CD4-positive, alpha-beta T cell treated with Interleukin-2 at 100 ng/mL for 4 hours (primary cell): Measurements from ENCODE around the gene GFPT2.

Experiments
- DNase-seq: peaks from one replicate; pipeline ENCODE4 v3.0.0-alpha.2; 2020; ENCODE audit warnings: low spot score

The GFPT2 gene

DNA sequence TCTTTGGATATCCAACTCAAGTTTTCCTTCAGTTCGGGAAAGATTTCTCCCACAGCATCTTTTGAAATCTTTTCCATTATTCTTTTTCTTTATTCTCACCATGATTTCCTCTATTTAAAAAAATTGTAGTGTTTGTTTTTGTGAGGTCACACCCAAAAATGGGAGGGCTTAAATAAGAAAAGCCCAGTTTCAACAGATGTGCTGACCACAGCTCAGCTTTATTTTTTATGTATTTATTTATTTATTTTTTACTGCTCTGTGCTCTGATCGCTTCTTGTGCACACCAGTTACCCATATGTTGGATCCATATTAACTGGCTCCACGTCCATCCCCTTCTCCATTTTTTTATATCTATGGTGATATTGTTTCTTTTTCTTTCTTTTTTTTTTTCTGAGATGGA lies 20.3 kb downstream of the GFPT2 start:
- no peak for DNase-seq

DNA sequence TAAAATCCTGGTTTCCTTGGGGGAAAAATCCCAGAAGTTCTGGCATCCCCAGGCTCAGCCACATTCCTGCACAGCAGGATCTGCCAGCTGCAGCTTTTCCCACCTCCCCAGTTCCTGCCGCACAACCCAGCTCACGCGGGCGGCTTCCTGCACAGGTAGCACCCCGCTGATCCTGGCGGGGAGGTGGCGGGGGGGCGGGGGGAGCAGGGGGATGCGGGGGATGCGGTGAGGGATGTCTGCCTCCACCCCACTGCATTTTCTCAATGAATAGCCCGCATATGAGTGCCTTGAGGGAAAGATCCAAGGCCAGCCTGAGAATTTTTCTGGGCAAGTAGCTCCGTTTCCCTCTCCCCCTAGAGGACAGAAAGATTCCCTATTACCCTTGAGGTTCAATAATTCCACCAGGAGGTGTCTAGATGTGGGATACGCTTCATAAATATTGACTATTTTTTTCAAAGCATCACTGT lies 21.1 kb downstream of the GFPT2 start:
- DNase-seq, result no peak

DNA sequence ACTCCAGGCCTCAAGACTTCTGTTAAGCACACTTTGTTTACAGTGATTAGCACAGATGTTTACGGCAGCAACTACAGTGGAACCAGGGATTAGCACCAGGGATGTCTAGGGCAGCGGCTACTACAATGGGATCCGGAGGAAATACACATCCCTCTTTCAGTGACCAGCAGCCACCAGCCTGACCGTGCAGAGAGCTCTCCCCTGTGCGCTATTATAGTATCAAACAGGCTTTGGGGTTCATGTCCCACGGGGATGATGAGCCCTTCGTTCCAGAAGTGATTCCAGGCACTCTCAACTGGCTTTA lies 21.5 kb downstream of the GFPT2 start:
- no peak for DNase-seq

- no peak for DNase-seq
Measured at GRCh38 chr5:180330810-180331646, 22.1 kb downstream of the GFPT2 start.

DNA sequence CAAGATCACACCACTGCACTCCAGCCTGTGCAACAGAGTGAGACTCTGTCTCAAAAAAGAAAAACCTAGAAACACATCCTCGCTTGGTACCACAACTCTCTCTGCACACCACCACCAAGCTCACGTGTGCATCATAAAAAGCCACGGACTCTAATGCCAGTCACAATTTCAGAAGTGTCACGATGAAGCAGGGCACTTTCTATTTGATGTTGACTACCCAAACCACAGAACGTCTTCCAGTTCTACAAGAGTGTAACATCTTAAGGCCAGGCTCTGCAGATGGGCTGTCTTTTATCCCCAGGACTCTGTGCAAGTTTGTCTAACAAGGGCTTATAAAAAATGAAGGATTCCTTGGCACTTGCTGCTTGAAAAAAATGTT lies 22.9 kb downstream of the GFPT2 start:
- DNase-seq, result no peak

DNA sequence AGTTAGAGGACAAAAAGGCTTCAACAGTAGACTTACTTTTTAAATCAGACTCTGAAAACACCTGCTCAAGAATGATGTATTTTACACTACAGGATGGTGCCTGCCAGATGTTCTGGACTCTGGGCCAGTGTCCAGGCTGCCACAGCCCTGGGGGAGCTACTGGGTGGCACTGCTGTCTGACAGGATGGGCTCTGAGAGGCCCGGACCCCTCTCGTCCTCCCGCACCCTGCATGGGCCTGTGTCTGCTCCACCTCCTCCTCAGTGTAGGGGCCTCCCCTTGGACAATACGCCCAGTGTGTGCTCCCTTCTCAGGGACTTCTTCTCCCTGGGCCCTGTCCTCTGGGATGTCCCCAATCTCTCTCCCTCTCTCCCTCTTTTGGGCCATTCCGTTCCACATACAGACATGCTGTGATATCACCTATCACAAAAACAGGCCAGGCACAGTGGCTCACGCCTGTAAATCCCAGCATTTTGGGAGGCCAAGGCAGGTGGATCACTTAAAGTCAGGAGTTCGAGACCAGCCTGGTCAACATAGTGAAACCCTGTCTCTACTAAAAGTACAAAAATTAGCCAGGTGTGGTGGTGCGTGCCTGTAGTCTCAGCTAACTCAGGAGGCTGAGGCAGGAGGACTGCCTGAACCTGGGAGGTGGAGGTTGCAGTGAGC lies 23.4 kb downstream of the GFPT2 start:
- DNase-seq, result no peak

GRCh38 chr5:180329138-180329435 lies 24.0 kb downstream of the GFPT2 start:
- DNase-seq, result no peak

DNA sequence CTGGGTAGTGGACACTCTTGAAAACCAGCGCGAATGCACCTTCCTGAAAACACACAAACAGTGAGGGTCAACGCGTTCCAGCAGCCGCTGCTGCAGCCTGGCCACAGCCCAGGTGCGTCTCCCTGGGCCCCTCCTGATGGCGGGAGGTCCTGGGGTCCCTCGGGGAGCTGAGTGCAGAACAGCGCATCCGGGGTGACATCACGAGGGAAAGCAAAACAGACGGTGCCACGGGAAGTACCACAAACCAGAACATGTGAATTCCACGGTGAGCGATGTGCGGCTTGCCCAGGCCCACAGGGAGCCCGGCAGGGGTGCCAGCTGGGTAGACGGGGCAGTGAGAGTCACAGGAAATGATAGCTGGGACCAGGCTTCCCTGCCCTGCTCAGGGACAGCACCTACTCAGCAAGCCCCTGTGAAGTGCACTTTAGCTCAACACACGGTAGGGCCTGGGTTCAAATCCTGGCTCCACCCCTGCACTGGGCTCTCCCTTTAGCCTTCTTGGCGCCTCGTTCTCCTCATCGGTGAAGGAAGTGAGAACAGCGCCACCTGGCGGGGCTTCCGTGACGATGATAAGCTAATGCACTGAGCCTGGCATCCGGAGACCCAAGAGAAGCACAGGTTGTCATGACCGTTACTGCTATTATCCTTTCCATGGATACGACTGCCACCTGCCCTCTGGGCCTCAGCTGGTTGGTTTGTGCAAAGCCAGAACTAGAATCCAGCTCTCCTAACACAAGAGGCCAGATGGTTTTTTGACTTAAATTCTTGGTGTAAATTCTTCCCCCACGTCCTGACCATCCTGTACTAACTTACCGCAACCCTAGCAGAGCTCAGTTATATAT lies 24.6 kb downstream of the GFPT2 start:
- DNase-seq, result peak; percentile 85

- DNase-seq, result no peak
Measured at GRCh38 chr5:180326989-180327565, 26.1 kb downstream of the GFPT2 start.

DNA sequence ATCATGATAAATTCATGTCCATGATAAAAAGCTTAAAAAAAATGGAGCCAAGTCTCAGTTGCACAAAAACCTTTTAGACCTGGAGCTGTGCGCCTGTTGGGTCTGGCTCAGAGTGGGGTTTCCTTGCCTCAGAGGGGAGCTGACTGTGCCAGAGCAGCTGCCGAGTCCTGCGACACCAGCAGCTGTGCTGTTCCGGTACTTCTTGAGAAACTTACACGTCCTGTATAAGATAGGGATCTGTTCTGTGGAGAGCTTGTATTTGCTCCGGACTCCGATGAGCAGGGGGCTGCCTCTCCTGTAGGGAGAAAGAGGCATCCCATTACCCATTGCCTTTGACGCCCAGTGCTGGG lies 28.6 kb downstream of the GFPT2 start:
- DNase-seq, result no peak

DNA sequence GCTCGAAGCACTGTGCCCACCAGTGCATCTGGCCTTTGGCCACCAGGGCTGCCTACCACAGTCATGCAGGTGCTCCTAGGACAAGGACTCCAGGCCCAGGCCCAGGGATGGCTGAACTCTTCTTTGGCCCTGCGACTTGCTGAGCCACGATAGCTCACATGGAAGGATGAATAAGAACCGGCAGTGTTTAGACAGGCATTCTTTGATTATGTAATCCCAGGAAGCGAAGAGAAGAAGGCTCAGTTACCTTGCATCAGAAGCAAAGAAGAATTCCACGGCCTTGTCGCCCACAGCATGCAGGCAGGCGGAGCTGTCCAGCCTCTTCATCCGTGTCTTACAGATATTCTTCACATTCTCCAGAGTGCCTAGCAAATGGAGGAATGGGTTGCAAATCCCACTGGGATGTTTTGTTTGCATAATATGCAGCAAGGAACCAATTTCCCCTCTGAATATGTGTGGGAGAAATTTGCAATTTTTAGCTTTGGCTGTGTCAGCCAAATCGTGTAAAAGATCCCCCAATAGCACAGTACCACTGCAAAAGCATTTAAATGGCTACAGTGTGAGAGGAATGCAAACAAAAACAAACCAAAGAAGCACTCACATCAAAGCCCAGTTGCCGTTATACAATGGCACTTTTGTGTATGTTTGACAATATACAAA lies 29.1 kb downstream of the GFPT2 start:
- DNase-seq, result no peak

DNA sequence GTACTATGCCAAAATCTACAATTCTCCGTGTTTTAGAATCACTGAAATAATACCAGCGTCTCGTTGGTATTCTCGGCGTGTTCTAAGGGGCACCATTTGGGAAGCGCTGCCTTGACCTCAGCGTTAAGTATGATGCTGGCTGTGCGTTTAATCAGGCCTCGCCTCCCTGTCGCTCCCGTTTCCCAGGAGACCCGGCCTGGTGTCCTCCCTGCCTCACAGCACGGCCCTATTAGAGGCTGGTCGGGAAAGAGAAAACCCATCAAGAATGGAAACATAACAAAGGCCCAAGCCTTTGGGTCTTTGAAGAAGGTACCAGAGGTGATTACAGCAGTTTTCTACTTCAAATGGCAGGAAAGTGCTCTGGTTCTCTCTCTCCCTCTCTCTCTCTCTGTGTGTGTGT lies 30.0 kb downstream of the GFPT2 start:
- DNase-seq, result no peak

GRCh38 chr5:180318456-180319089 lies 34.6 kb downstream of the GFPT2 start:
- no peak for DNase-seq

GRCh38 chr5:180316586-180316985 lies 36.5 kb downstream of the GFPT2 start:
- no peak for DNase-seq

- DNase-seq, result peak; percentile 80
Measured at GRCh38 chr5:180315762-180316212, 37.3 kb downstream of the GFPT2 start.

DNA sequence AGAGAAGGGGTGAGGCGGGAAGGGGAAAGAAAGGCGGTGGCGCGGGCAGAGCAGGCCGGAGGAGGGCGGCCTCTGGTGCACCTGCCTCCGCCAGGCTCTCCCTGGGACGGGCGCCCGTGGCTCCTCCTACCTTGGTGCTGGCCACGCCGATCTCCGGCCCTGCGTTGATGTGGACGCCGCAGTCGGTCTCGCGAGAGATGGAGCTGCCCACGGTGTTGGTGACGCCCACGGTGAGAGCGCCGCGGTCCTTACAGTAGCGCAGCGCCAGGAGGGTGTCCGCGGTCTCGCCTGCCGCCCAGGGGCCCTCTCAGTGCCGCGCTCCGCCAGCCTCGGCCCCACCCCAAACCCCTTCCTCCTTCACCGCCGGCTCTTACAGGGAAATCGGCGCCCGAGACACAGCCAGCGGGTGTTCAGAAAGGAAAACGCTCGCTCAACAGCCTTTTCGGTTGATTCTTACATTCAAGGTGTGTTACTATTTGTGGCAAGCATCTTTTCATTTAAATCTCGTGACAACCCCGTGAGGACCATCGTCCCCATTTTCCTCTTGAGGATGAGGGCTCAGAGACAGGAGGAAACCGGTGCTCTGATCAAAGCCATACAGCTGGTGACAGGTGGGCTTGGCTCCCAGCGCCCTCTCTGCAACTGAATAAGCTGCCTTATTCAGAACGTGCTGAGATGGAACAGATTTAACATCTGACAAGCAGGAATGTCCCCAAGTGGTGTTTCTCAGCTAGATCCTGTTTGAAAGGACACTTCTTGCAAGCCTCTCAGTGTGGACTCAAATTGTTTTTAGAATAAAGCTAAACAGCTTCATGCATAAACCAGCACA lies 39.2 kb downstream of the GFPT2 start:
- DNase-seq, result peak; percentile 35

DNA sequence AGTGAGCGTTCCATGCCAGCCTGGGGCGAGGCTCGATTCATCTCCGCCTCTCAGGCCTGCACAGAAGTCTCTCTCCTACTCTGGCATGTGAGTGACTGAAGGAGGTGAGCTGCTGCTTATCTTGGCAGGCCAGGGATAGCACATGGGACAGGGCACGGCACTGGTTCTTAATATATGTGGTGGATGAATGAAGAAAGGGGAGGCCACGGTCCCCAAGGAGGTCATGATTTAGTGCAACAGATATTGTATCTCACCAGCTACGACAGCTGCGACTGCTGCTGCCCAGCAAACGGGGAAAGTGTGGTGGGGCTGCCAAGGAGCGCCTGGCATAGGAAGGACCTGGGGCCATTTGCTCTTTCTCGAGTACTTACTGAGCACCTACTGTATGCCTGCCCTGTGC lies 41.9 kb downstream of the GFPT2 start:
- DNase-seq, result no peak

- no peak for DNase-seq
Measured at GRCh38 chr5:180306796-180307195, 46.3 kb downstream of the GFPT2 start.

GRCh38 chr5:180305481-180305880 lies 47.7 kb downstream of the GFPT2 start:
- no peak for DNase-seq

DNA sequence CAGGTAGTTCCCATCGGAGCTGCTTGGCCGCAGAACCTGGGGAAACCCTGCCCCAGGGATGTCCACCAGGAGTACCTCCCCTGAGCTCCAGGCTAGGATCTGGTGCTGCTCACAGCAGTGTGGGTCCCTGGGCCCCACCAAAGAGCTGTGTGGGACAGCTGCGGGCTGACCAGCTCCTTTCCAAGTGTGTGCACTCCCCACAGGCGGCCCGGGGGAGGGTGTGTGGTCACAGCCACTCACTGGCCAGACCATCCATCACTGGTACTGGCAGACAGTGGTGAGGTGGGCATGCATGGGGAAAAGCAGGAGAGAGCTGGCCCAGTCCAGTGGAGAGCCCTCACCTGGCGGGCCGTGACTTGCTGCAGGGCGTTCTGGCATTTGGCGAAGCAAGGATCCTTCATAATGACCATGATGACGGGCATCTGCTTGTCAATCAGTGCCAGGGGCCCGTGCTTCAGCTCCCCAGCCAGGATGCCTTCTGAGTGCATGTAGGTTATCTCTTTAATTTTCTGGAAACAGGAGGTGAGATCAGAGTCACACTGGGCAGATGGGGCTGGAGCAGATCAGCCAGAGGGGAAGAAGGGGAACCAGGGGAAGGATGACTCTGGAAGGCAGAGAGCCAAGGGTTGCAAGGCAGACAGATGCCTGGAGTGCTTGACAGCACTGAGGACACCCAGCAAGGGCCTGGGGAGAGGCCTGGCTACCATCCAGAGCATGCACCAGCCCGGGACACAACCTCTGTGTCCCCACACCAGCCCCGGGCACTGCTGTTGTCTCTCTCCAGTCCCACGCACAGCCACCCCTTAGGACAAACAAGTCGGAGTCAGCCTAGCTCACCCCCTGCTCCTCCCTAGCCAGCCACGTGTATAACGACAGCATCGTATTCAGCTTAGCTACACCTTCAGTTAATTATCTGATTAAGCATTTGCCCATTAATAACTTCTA lies 48.4 kb downstream of the GFPT2 start:
- no peak for DNase-seq
